K562 (cell line): Measurements from ENCODE around the gene BTBD18.

Experiments
- MCM7 ChIP-seq, 2 experiments: fragments of 450-650 bp; IDR thresholded peaks; 2 replicates each; pipeline ENCODE4 v1.6.1; 2016 to 2018
- POLR2A ChIP-seq: fragments of 450-650 bp; conservative IDR thresholded peaks from 2 replicates; pipeline ENCODE4 v1.6.1; 2016
- TF ChIP-seq, protein P1 (sequence below), 3 experiments: IDR thresholded peaks in 2 of 3; conservative IDR thresholded peaks in 1 of 3; 2 replicates each; pipeline ENCODE4 v1.5.1; 2011 to 2012; ENCODE audit warnings: low read length in 3 of 3, mild to moderate bottlenecking in 3 of 3, control low read depth in 2 of 3, improper control_type of control experiment in 1 of 3, inconsistent platforms in 1 of 3, low read depth in 1 of 3, mixed read lengths in 1 of 3, moderate library complexity in 1 of 3; ENCODE audit not compliant: insufficient read depth in 2 of 3

DNA sequence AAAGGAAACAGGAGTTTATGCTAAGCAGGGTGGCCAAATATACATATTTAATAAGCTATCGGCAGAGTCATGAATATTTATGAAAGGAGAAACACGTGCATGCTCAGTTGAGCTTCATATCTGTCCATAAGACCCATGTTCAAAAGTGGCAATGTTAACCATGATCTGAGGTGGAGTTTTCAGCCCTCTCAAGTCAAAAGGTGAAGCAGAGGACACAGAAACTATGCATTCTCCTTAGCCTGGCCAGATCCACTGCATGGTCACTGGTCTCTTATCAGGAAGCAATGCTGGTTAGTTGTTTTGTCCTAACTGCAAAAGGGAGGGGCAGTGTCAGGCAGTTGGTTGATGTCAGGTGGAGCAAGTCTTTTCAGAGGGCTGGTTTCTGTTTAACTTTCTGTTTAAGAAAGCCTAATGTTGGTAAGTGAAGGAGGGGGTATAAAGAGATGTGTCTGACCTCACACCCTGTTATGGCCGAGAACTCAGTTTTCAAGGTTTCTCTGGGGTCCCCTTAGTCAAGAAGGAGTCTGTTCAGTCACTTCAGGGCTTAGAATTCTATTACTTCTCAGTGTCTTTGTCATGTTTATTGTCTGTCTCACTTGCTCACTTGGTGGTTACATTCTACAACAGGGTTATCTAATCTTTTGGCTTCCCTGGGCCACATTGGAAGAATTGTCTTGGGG is 15.9 kb downstream of the BTBD18 start:
- TF ChIP-seq MCM7 (IDR thresholded peaks at IDR 0.05), result no peak
- 0 out of 2 replicates have a peak, but pooled peaks have one; percentile 36 for TF ChIP-seq POLR2A
- TF ChIP-seq, protein P1, sequence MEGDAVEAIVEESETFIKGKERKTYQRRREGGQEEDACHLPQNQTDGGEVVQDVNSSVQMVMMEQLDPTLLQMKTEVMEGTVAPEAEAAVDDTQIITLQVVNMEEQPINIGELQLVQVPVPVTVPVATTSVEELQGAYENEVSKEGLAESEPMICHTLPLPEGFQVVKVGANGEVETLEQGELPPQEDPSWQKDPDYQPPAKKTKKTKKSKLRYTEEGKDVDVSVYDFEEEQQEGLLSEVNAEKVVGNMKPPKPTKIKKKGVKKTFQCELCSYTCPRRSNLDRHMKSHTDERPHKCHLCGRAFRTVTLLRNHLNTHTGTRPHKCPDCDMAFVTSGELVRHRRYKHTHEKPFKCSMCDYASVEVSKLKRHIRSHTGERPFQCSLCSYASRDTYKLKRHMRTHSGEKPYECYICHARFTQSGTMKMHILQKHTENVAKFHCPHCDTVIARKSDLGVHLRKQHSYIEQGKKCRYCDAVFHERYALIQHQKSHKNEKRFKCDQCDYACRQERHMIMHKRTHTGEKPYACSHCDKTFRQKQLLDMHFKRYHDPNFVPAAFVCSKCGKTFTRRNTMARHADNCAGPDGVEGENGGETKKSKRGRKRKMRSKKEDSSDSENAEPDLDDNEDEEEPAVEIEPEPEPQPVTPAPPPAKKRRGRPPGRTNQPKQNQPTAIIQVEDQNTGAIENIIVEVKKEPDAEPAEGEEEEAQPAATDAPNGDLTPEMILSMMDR (IDR thresholded peaks at IDR 0.05 in 2 of 3, conservative IDR thresholded peaks at IDR 0.05 in 1 of 3; ENCODE audit: insufficient read depth in 2 of 3, low read depth in 1 of 3, low read length in 3 of 3), result no peak
